Right atrium auricular region (tissue), 2 donors: ENCODE measurements around the gene GSE1. TPM values are rescaled to one million over a fixed set of nuclear protein-coding genes. Genes with fewer than 3 reads are reported as not detected.

ENCODE experiments used
- DNase-seq: peaks from one replicate; pipeline ENCODE4 v3.0.0-alpha.2; 2019; ENCODE audit warnings: low spot score
- H3K27ac ChIP-seq, 2 donors: fragments of 200-600 bp; sonication (generic); 1 replicate in 1 of 2; 2 replicates in 1 of 2; pipeline ENCODE4 v1.5.1; 2016 to 2019
- H3K27me3 ChIP-seq, 2 donors: fragments of 200-600 bp; sonication (generic); one replicate each; pipeline versions ENCODE4 v1.5.1 to v1.6.0; 2017 to 2019
- H3K36me3 ChIP-seq: fragments of 200-600 bp; sonication (generic); one replicate; pipeline ENCODE4 v1.5.1; 2016
- H3K4me1 ChIP-seq, 2 donors: fragments of 200-600 bp; sonication (generic); one replicate each; pipeline versions ENCODE4 v1.5.1 to v1.6.0; 2017 to 2019
- H3K4me3 ChIP-seq, 2 donors: fragments of 200-600 bp; sonication (generic); 1 replicate in 1 of 2; 2 replicates in 1 of 2; pipeline ENCODE4 v1.5.1; 2017 to 2019; ENCODE audit warnings: mild to moderate bottlenecking in 1 of 2, moderate library complexity in 1 of 2
- H3K9me3 ChIP-seq, 2 donors: fragments of 200-600 bp; sonication (generic); one replicate each; pipeline ENCODE4 v1.5.1; 2019
- total RNA-seq, 2 donors: library from RNA; depleted of rRNA; stranded (reverse); fragments of >200 nt; gene quantifications; one replicate each; pipeline ENCODE4 v1.1.0, GENCODE V29; 2016
- TF ChIP-seq, protein P1 (sequence below), 2 donors: fragments of 200-600 bp; sonication (generic); IDR thresholded peaks; one replicate each; pipeline ENCODE4 v1.5.1; 2019; ENCODE audit warnings: antibody characterized with exemption in 2 of 2

The GSE1 gene
- total RNA-seq, 2 donors from 2014 or later = 37.1 to 55.7 TPM

DNA sequence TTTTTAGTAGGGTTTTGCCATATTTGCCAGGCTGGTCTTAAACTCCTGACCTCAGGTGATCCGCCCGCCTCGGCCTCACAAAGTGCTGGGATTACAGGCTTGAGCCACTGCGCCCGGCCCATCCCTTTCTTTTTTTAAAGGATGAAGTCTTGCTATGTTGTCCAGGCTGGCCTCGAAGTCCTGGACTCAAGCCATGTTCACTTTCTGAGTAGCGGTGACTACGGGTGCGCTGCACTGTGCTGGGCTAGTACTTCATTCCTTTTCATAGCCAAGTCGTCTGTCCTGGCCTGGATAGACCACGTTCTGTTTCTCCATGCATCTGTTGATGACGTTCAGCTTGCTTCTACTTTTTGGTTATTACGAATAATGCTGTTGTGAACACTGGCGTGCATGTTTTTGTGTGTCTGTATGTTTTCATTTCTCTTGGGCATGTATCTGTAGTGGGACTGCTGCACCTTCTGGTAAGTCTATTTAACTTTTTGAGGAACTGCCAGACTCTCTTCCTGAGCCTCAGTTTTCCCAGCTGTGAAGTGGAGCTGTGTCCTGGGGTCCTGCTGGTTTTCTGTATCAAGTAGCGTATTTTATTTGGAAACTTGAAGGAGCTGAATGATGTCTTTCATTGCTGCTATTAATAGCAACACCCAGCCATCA lies 40.0 kb upstream of the GSE1 start:
- Histone ChIP-seq H3K9me3 (no peaks in the 10 kb centered on the region), H3K27ac (peak overlapping the region; percentile 79 to 80), H3K27me3 (no peaks in the 10 kb centered on the region), H3K4me1 (peaks cover 0 to 73% of the 10 kb centered on the region in 2 donors), H3K4me3 (no peak overlapping the region), H3K36me3 (no peaks in the 10 kb centered on the region)
- no peak for DNase-seq
- TF ChIP-seq, protein P1, sequence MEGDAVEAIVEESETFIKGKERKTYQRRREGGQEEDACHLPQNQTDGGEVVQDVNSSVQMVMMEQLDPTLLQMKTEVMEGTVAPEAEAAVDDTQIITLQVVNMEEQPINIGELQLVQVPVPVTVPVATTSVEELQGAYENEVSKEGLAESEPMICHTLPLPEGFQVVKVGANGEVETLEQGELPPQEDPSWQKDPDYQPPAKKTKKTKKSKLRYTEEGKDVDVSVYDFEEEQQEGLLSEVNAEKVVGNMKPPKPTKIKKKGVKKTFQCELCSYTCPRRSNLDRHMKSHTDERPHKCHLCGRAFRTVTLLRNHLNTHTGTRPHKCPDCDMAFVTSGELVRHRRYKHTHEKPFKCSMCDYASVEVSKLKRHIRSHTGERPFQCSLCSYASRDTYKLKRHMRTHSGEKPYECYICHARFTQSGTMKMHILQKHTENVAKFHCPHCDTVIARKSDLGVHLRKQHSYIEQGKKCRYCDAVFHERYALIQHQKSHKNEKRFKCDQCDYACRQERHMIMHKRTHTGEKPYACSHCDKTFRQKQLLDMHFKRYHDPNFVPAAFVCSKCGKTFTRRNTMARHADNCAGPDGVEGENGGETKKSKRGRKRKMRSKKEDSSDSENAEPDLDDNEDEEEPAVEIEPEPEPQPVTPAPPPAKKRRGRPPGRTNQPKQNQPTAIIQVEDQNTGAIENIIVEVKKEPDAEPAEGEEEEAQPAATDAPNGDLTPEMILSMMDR (IDR thresholded peaks at IDR 0.05) = no peak

DNA sequence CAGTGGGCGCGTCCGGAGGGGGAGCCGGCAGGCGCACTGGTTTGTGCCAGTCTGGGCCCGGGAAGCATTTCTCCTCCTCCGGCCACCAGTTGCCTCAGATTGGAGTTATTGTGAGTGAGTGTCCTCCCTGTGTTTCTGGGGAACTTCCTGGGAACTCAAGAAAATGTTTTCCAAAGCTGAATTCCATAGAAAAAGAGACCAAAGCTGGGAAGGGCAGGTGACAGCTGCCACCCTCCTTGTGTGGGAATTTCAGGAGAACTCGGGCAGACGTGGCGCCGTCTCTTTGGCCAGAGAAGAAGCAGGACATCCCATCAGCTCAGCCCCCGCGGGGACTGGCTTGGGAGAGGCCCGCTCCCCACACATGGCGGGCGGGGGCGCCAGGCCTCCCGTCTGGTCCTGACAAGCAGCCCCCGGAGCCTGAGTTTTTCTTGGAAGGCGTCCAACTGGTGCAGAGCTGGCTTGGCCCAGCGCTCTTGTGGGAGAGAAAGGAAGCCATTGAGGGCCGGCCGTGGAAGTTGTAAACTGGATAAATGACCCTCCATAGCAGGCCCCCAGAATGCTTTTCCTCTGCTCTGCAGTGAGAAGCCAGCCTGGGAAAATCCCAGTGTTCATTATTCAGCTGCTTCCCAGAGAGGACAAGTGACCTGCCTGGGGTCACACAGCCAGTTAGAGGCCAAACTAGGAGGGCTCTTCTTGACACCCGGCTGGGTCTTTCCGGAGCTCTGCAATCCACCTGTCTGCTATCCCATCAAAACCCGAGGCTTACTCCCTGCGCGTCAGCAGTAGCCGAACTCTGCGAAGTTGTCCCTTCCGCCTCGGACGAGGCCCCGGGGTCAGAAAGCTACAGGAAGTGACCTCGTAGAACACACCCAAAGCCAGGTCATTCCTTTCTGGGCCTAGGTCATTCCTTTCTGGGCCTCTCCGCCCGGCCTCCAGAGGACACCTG lies 39.2 kb upstream of the GSE1 start:
- TF ChIP-seq, protein P1 (IDR thresholded peaks at IDR 0.05) = no peak
- H3K9me3 ChIP-seq = no peaks in the 10 kb centered on the region
- no peaks in the 10 kb centered on the region for H3K27me3 ChIP-seq
- H3K36me3 ChIP-seq = no peaks in the 10 kb centered on the region
- peak overlapping the region in 1 of 2 donors; percentile 18 for H3K4me3 ChIP-seq
- H3K27ac ChIP-seq = peak overlapping the region; percentile 79 to 80
- H3K4me1 ChIP-seq = peaks cover 0 to 73% of the 10 kb centered on the region in 2 donors
- peak; percentile 78 for DNase-seq

DNA sequence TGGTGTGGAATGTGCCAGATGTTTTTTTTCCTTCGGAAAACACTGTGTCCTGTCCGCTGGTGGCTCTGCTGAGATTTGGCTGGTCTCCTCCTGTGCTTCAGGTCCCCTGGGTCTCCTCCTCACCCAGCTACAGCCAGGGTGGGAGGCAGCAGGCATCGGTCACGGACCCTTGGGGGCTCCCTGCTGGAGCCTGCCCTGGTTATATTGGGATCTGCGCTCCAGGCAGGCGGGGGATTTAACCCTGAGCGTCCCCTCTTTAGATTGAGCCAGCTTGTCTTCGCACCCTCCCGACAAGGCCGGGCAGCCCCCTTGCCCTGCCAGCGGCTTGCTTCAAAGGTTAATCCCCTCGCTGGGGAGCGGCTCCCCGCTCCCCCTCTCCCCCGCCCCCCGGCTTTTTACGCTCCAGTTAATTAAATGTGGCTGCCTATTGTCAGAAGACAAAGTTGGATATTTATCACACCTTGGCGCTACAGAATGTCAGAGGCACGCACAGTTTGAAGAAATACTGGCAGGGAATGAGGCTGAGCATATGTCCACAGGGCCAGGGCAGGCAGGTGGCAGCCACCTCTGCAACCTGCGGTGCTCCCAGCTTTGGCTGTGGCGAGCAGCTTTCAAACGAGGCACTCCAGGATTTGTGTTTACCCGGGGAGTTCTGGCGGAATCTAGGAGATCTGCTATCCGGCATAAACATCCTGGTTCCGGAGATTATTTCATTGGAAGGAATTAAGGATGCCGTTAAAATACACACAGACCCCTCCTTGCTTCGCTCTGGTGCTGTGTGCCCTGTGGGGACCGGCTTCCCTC lies 38.2 kb upstream of the GSE1 start:
- H3K4me1 ChIP-seq = peaks cover 0 to 72% of the 10 kb centered on the region in 2 donors
- no peak overlapping the region for H3K4me3 ChIP-seq
- no peaks in the 10 kb centered on the region for H3K9me3 ChIP-seq
- no peaks in the 10 kb centered on the region for H3K36me3 ChIP-seq
- DNase-seq = no peak
- TF ChIP-seq, protein P1 (IDR thresholded peaks at IDR 0.05) = no peak
- H3K27ac ChIP-seq = peak overlapping the region; percentile 79 to 80
- no peaks in the 10 kb centered on the region for H3K27me3 ChIP-seq

DNA sequence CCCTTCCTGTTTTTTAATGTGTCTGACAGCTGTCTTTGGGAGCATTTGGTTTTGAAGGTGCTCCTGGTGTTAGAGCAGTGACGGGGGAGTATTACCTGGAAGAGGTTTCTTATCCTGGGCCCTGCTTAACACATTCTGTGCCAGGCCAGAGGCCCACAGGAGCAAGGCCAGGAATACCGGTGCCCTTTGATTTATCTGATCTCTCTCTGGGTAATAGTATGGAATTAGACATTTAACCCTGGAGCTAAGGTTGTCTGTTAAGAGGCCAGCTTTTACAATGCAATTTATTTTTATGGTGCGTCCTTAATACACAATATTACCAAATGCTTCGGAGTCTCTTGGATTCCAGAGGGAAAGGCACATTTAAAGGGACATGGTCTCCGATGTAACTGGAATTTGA lies 37.2 kb upstream of the GSE1 start:
- H3K4me1 ChIP-seq = peaks cover 0 to 65% of the 10 kb centered on the region in 2 donors
- H3K27me3 ChIP-seq = no peaks in the 10 kb centered on the region
- TF ChIP-seq, protein P1 (IDR thresholded peaks at IDR 0.05) = no peak
- no peaks in the 10 kb centered on the region for H3K36me3 ChIP-seq
- H3K4me3 ChIP-seq = no peak overlapping the region
- H3K9me3 ChIP-seq = no peaks in the 10 kb centered on the region
- H3K27ac ChIP-seq = no peak overlapping the region
- DNase-seq = no peak

DNA sequence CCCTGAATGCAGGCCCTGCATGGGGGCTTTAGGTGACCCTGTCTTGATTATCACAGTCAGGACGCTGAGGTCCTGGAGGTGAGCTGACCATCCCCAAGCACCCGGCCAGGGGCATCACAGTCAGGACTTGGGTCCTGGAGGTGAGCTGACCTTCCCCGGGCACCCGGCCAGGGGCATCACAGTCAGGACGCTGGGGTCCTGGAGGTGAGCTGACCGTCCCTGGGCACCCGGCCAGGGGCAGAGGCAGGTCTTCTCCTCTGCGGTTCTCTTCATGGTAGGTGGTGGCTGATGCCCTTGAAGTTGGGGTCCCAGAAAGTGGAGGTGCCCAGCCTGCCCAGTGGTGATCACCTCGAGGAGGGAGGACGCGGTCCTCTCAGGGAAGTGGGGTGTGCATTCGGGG lies 36.2 kb upstream of the GSE1 start:
- H3K27me3 ChIP-seq = no peaks in the 10 kb centered on the region
- no peaks in the 10 kb centered on the region for H3K36me3 ChIP-seq
- H3K4me3 ChIP-seq = no peak overlapping the region
- TF ChIP-seq, protein P1 (IDR thresholded peaks at IDR 0.05) = no peak
- no peaks in the 10 kb centered on the region for H3K9me3 ChIP-seq
- DNase-seq = no peak
- no peak overlapping the region for H3K27ac ChIP-seq
- peaks cover 0 to 61% of the 10 kb centered on the region in 2 donors for H3K4me1 ChIP-seq
